OCI-M2 (cell line): Measurements from ENCODE around the gene SLC22A3.
"Not testable (repeated sequence)": the region's sequence is repeated elsewhere in the genome, so short reads cannot be mapped to it uniquely, and the experiment has no call there.

ENCODE experiments used
- DNase-seq: peaks from one replicate; lab custom pipeline; 2025; ENCODE audit not compliant: unreplicated experiment; lab: John Stamatoyannopoulos, UW

SLC22A3 gene

GRCh38 chr6:160439751-160440150, 91.6 kb downstream of the SLC22A3 start:
- DNase-seq = no peak

GRCh38 chr6:160442151-160442550, 94.0 kb downstream of the SLC22A3 start:
- no peak for DNase-seq

GRCh38 chr6:160445130-160445529, 97.0 kb downstream of the SLC22A3 start:
- no peak for DNase-seq

- DNase-seq = no peak
These were observed 99.2 kb downstream of the SLC22A3 start for GRCh38 chr6:160447350-160447749.

- not testable (repeated sequence) for DNase-seq
These were observed 101.6 kb downstream of the SLC22A3 start for GRCh38 chr6:160449787-160450186.

GRCh38 chr6:160450849-160451248, 102.7 kb downstream of the SLC22A3 start:
- no peak for DNase-seq

GRCh38 chr6:160454303-160454702, 106.1 kb downstream of the SLC22A3 start:
- DNase-seq = no peak

- no peak for DNase-seq
These were observed 106.9 kb downstream of the SLC22A3 start for GRCh38 chr6:160455081-160455480.

GRCh38 chr6:160455541-160456213, 107.5 kb downstream of the SLC22A3 start:
- no peak for DNase-seq

GRCh38 chr6:160456214-160456546, 108.0 kb downstream of the SLC22A3 start:
- DNase-seq = no peak

GRCh38 chr6:160457823-160458222, 109.6 kb downstream of the SLC22A3 start:
- no peak for DNase-seq

- DNase-seq = no peak
These were observed 113.5 kb downstream of the SLC22A3 start for GRCh38 chr6:160461641-160462040.

- no peak for DNase-seq
These were observed 113.9 kb downstream of the SLC22A3 start for GRCh38 chr6:160462116-160462515.

GRCh38 chr6:160462551-160463109, 114.5 kb downstream of the SLC22A3 start:
- DNase-seq = no peak

- DNase-seq = no peak
These were observed 116.6 kb downstream of the SLC22A3 start for GRCh38 chr6:160464744-160465143.

- not testable (repeated sequence) for DNase-seq
These were observed 119.2 kb downstream of the SLC22A3 start for GRCh38 chr6:160467261-160467871.

- DNase-seq = no peak
These were observed 121.0 kb downstream of the SLC22A3 start for GRCh38 chr6:160469153-160469552.

- DNase-seq = not testable (repeated sequence)
These were observed 127.9 kb downstream of the SLC22A3 start for GRCh38 chr6:160476056-160476455.

GRCh38 chr6:160477072-160477471, 128.9 kb downstream of the SLC22A3 start:
- DNase-seq = not testable (repeated sequence)

- DNase-seq = no peak
These were observed 129.7 kb downstream of the SLC22A3 start for GRCh38 chr6:160477901-160478300.

- no peak for DNase-seq
These were observed 138.9 kb downstream of the SLC22A3 start for GRCh38 chr6:160487116-160487515.

- no peak for DNase-seq
These were observed 140.9 kb downstream of the SLC22A3 start for GRCh38 chr6:160489091-160489490.

GRCh38 chr6:160494576-160494975, 146.4 kb downstream of the SLC22A3 start:
- DNase-seq = no peak
